ENCODE results near the gene TBCD.

TBCD gene

GRCh38 chr17:82751571-82752370 lies at the start of gene TBCD:
TBCD (plus strand) TSS chr17:82752065; CDS start chr17:82752194, 129 bp downstream.
- intact Hi-C loops (cut with DNase I): no loop called here
- peak; percentile 65 to 96 (median 87) for DNase-seq

GRCh38 chr17:82702231-82702927 lies 49.5 kb upstream of the TBCD start:
- peak in 4 of 42 donors; percentile 43 to 71 (median 50) for DNase-seq
- intact Hi-C loops (cut with DNase I): no loop called here

- intact Hi-C loops (cut with DNase I): no loop called here
These were observed 48.7 kb upstream of the TBCD start for GRCh38 chr17:82703036-82703745.

GRCh38 chr17:82703935-82704865 lies 47.7 kb upstream of the TBCD start:
- intact Hi-C loops (cut with DNase I): no loop called here
- no peak for DNase-seq

More at GRCh38 chr17:82703036-82703745, 48.7 kb upstream of the TBCD start:
- DNase-seq: no peak

- intact Hi-C loops (cut with DNase I): no loop called here
- DNase-seq: no peak
These were observed 47.0 kb upstream of the TBCD start for GRCh38 chr17:82704886-82705285.

- intact Hi-C loops (cut with DNase I): no loop called here
- DNase-seq: no peak
These were observed 46.1 kb upstream of the TBCD start for GRCh38 chr17:82705756-82706155.

GRCh38 chr17:82709024-82709675 lies 42.7 kb upstream of the TBCD start:
- intact Hi-C loops (cut with DNase I): no loop called here
- no peak for DNase-seq

- intact Hi-C loops (cut with DNase I): loop anchor here (10.0 kb wide), 1 partner anchor 55 kb away; no protein-coding TSS in a partner anchor
- no peak for DNase-seq
These were observed 42.0 kb upstream of the TBCD start for GRCh38 chr17:82709676-82710498.

GRCh38 chr17:82710499-82711232 lies 41.2 kb upstream of the TBCD start:
- no peak for DNase-seq
- intact Hi-C loops (cut with DNase I): loop anchor here (10.0 kb wide), 1 partner anchor 54 kb away; no protein-coding TSS in a partner anchor

- peak in 2 of 42 donors; percentile 40 to 46 for DNase-seq
- intact Hi-C loops (cut with DNase I): loop anchor here (10.0 kb wide), 1 partner anchor 52 kb away; no protein-coding TSS in a partner anchor
These were observed 38.7 kb upstream of the TBCD start for GRCh38 chr17:82713071-82713723.

GRCh38 chr17:82716203-82717010 lies 35.5 kb upstream of the TBCD start, which contains the start of gene FN3KRP:
FN3KRP (plus strand) TSS chr17:82716706; CDS start chr17:82716756, 50 bp downstream.
- intact Hi-C loops (cut with DNase I): loop anchor here (10.0 kb wide), 1 partner anchor 48 kb away; no protein-coding TSS in a partner anchor
- DNase-seq: peak; percentile 78 to 99 (median 94)

- no peak for DNase-seq
- intact Hi-C loops (cut with DNase I): loop anchor here (10.0 kb wide), 1 partner anchor 46 kb away; no protein-coding TSS in a partner anchor
These were observed 32.7 kb upstream of the TBCD start for GRCh38 chr17:82718986-82719685.

- DNase-seq: no peak
- intact Hi-C loops (cut with DNase I): no loop called here
These were observed 31.7 kb upstream of the TBCD start for GRCh38 chr17:82720204-82720603.

GRCh38 chr17:82722341-82723013 lies 29.4 kb upstream of the TBCD start:
- intact Hi-C loops (cut with DNase I): no loop called here
- no peak for DNase-seq
